Upper lobe of left lung (tissue), 6 donors: ENCODE results near the gene CAPN10. TPM values are rescaled to one million over a fixed set of nuclear protein-coding genes. Genes with fewer than 3 reads are reported as not detected.

Source experiments
- ATAC-seq, 2 donors: fragments of 200-7000 bp; cut with Tn5 transposase; one replicate each; pipeline ENCODE4 v1.9.1; 2022; ENCODE audit warnings: mild to moderate bottlenecking in 2 of 2, moderate library complexity in 2 of 2; ENCODE audit not compliant: low FRiP score in 2 of 2
- DNase-seq, 2 donors: peaks; one replicate each; pipeline ENCODE4 v3.0.0-alpha.2; 2019 to 2020
- H3K27ac ChIP-seq, 4 donors: fragments of 200-600 bp; sonication (generic); one replicate each; pipeline ENCODE4 v1.5.1; 2016 to 2019
- H3K27me3 ChIP-seq, 4 donors: fragments of 200-600 bp; sonication (generic); one replicate each; pipeline ENCODE4 v1.5.1; 2017 to 2019
- H3K36me3 ChIP-seq, 4 donors: fragments of 200-600 bp; sonication (generic); one replicate each; pipeline ENCODE4 v1.5.1; 2016 to 2019
- H3K4me1 ChIP-seq, 4 donors: fragments of 200-600 bp; sonication (generic); one replicate each; pipeline ENCODE4 v1.5.1; 2018 to 2019
- H3K4me3 ChIP-seq, 4 donors: fragments of 200-600 bp; sonication (generic); one replicate each; pipeline ENCODE4 v1.5.1; 2017 to 2019; ENCODE audit warnings: mild to moderate bottlenecking in 2 of 4, moderate library complexity in 1 of 4
- H3K9me3 ChIP-seq, 4 donors: fragments of 200-600 bp; sonication (generic); one replicate each; pipeline ENCODE4 v1.5.1; 2018 to 2019
- CTCF ChIP-seq, 6 experiments: fragments of 450-650 bp in 4 of 6; fragments of 200-600 bp in 2 of 6; sonication (generic) in 2 of 6; IDR thresholded peaks; one replicate each; pipeline ENCODE4 v1.5.1; 2016 to 2019; ENCODE audit warnings: antibody characterized with exemption in 6 of 6
- EP300 ChIP-seq, 4 donors: sonication (generic); formaldehyde crosslinking; IDR thresholded peaks; one replicate each; pipeline ENCODE4 v1.5.1; 2017; ENCODE audit warnings: antibody characterized with exemption in 4 of 4, control low read depth in 2 of 4
- POLR2A ChIP-seq, 4 donors: fragments of 450-650 bp; IDR thresholded peaks; one replicate each; pipeline ENCODE4 v1.5.1; 2016 to 2017; ENCODE audit warnings: antibody characterized with exemption in 4 of 4, mild to moderate bottlenecking in 2 of 4
- POLR2AphosphoS5 ChIP-seq, 2 donors: sonication (generic); formaldehyde crosslinking; IDR thresholded peaks; one replicate each; pipeline ENCODE4 v1.5.1; 2017; ENCODE audit warnings: antibody characterized with exemption in 2 of 2
- WGBS, 2 donors: methylation state at CpG; one replicate each; pipeline ENCODE4 v1.1.5; 2017 to 2018; 5-methylcytosine and 5-hydroxymethylcytosine counted together
- total RNA-seq, 6 donors: library from RNA; depleted of rRNA in 4 of 6; stranded (reverse); fragments of >200 nt in 4 of 6; gene quantifications; one replicate each; pipeline versions ENCODE4 v1.1.0 to v1.2.1, GENCODE V29; 2016 to 2021
- donor health status: DM: no; HTN: no; CAD: no; lungs with moderate emphysema.
- donor health status: DM: no; HTN: yes; CAD: no; lungs with severe emphysema.

Gene CAPN10
- total RNA-seq, 6 donors from 2014 or later, result 35.3 to 118 (median 38.9) TPM

GRCh38 chr2:240590681-240591111 lies 4.2 kb downstream of the CAPN10 start:
- Histone ChIP-seq H3K36me3 (peaks cover 0 to 57% (median 41%) of the 10 kb centered on the region in 4 donors), H3K4me3 (no peak overlapping the region), H3K27ac (no peak overlapping the region), H3K9me3 (no peaks in the 10 kb centered on the region), H3K27me3 (no peaks in the 10 kb centered on the region), H3K4me1 (peaks cover 15 to 21% (median 16%) of the 10 kb centered on the region in 4 donors)
- ATAC-seq, result no peak
- peak in 1 of 2 donors; percentile 78 for DNase-seq
- TF ChIP-seq POLR2AphosphoS5 (IDR thresholded peaks at IDR 0.05) (no peak), EP300 (IDR thresholded peaks at IDR 0.05) (no peak), POLR2A (IDR thresholded peaks at IDR 0.05) (no peak), CTCF (IDR thresholded peaks at IDR 0.05) (no peak)
- WGBS, 2 donors, result 96 to 97% methylated on average over 5 to 21 of the region's 21 CpGs

GRCh38 chr2:240591226-240591625 lies 4.7 kb downstream of the CAPN10 start:
- Histone ChIP-seq H3K4me3 (no peak overlapping the region), H3K4me1 (peaks cover 15 to 20% (median 15%) of the 10 kb centered on the region in 4 donors), H3K27me3 (no peaks in the 10 kb centered on the region), H3K27ac (no peak overlapping the region), H3K36me3 (peaks cover 0 to 61% (median 46%) of the 10 kb centered on the region in 4 donors), H3K9me3 (no peaks in the 10 kb centered on the region)
- TF ChIP-seq EP300 (IDR thresholded peaks at IDR 0.05), result no peak
- no peak for TF ChIP-seq CTCF (IDR thresholded peaks at IDR 0.05)
- TF ChIP-seq POLR2AphosphoS5 (IDR thresholded peaks at IDR 0.05), result no peak
- TF ChIP-seq POLR2A (IDR thresholded peaks at IDR 0.05), result no peak
- DNase-seq (no peak), ATAC-seq (no peak)
- WGBS, 2 donors, result 93 to 94% methylated on average over 4 to 6 of the region's 6 CpGs

GRCh38 chr2:240591784-240592183 lies 5.2 kb downstream of the CAPN10 start:
- no peak overlapping the region for H3K4me3 ChIP-seq
- 94 to 97% methylated on average over 11 to 13 of the region's 13 CpGs for WGBS, 2 donors
- no peaks in the 10 kb centered on the region for H3K27me3 ChIP-seq
- peaks cover 15 to 20% (median 15%) of the 10 kb centered on the region in 4 donors for H3K4me1 ChIP-seq
- H3K9me3 ChIP-seq, result no peaks in the 10 kb centered on the region
- no peak for ATAC-seq
- no peak overlapping the region for H3K27ac ChIP-seq
- no peak for TF ChIP-seq POLR2AphosphoS5 (IDR thresholded peaks at IDR 0.05)
- TF ChIP-seq CTCF (IDR thresholded peaks at IDR 0.05), result no peak
- TF ChIP-seq POLR2A (IDR thresholded peaks at IDR 0.05), result no peak
- TF ChIP-seq EP300 (IDR thresholded peaks at IDR 0.05), result no peak
- DNase-seq, result peak in 1 of 2 donors; percentile 75
- peaks cover 0 to 67% (median 49%) of the 10 kb centered on the region in 4 donors for H3K36me3 ChIP-seq

- Histone ChIP-seq H3K27me3 (no peaks in the 10 kb centered on the region), H3K27ac (no peak overlapping the region), H3K4me3 (no peak overlapping the region), H3K9me3 (no peaks in the 10 kb centered on the region), H3K4me1 (peaks cover 4 to 7% (median 4%) of the 10 kb centered on the region in 4 donors), H3K36me3 (peaks cover 1 to 80% (median 59%) of the 10 kb centered on the region in 4 donors)
- DNase-seq (peak in 1 of 2 donors; percentile 55), ATAC-seq (no peak)
- no peak for TF ChIP-seq CTCF (IDR thresholded peaks at IDR 0.05)
- no peak for TF ChIP-seq EP300 (IDR thresholded peaks at IDR 0.05)
- TF ChIP-seq POLR2A (IDR thresholded peaks at IDR 0.05), result no peak
- no peak for TF ChIP-seq POLR2AphosphoS5 (IDR thresholded peaks at IDR 0.05)
- 89 to 96% methylated on average over 10 to 20 of the region's 20 CpGs for WGBS, 2 donors
Measured at GRCh38 chr2:240593026-240593702, 6.6 kb downstream of the CAPN10 start.
